GM18951 (cell line): Measurements from ENCODE around the gene CCDC134.
"Not testable (repeated sequence)": the region's sequence is repeated elsewhere in the genome, so short reads cannot be mapped to it uniquely, and the experiment has no call there.

Experiments
- POLR2A ChIP-seq: IDR thresholded peaks from 4 replicates; pipeline ENCODE4 v1.6.1; 2011; ENCODE audit warnings: mild to moderate bottlenecking; ENCODE audit not compliant: insufficient read length, insufficient read depth; ENCODE audit errors: extremely low read depth
- in situ Hi-C: fragments of 300-500 bp; cut with MboI; formaldehyde crosslinking; loops from one replicate; pipeline ENCODE4 v1.12.0; 2022; ENCODE audit warnings: low sequenced_read_pairs, mixed read lengths, inconsistent platforms; ENCODE audit not compliant: unreplicated experiment

CCDC134 gene

GRCh38 chr22:41845380-41846267 is 45.1 kb downstream of the CCDC134 start:
- no peak for TF ChIP-seq POLR2A
- in situ Hi-C loops: no loop called here

DNA sequence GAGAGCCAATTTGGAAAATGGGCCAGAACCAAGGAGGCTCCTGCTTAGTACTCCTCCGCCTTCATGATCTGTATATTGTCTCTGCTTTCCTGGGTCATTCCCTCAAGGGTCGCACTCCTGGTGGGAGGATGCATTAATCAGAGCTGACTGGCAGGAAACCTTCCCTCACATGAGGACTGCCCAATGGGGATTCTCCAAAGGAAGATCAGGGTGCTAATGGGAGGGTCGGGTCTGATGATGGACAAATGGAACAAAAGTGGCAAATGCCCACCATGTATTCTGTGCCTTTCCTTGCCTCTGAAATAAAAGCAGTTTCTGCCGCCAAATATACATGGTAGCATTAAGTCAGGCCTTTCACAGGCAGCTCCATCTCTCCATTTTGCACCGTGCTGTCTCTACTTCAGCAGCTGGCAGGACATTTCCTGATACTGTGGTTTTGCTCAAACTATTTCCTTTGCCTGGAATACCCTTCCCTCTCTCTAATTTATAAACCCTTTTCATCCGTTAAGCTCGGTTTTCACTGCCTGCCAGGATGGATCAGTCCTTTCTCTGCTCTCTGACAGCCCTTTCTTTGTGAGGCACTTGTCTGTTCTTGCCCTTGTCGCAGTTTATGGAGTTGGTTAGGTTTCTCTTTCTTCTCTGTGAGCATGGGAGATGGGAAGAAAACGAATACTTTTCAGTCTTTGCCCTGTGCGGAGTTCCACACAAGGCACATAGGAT is 45.9 kb downstream of the CCDC134 start:
- TF ChIP-seq POLR2A: no peak
- in situ Hi-C loops: no loop called here

DNA sequence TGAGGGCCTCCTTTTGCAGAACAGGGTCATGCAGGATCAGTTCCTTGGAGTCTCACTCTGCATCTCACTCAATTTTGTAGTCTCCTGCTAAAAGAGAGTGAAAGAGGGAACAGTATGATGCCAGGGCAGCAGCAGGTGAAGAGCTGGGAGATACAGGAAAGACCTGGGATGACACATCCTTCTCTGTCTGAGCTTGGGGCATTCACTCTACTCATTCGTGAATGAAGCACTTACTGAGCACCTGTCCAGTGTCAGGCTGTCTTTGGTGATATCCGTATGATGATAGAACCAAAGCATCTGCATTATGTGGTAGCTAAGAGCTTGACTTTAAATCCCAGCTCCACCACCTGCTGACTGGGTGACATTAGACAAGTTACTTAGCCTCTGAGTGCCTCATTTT is 46.8 kb downstream of the CCDC134 start:
- TF ChIP-seq POLR2A: no peak

DNA sequence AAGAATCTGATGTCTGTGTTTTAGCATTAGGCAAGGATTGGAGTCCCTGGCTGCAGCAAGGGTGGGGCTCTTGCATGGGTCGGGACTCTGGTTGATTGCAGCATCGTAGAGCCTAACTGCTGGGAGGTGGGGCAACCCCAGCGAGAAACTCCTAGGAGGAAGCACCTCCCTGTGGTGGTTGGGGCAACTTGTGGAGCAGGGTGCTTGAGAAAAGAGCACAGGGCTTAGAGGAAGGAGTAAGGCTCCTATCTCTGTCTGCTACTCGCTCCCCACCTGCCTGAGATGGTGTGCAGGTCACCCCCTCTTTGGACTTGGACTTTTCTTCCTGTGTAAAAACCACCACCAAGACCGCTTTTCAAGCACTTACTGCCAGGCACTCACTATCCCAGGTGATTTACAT is 48.0 kb downstream of the CCDC134 start:
- no peak for TF ChIP-seq POLR2A

More for the DNA sequence above, 46.8 kb downstream of the CCDC134 start:
- in situ Hi-C loops: no loop called here

GRCh38 chr22:41856469-41856868 is 56.0 kb downstream of the CCDC134 start:
- in situ Hi-C loops: no loop called here
- TF ChIP-seq POLR2A: no peak

More for the DNA sequence above, 48.0 kb downstream of the CCDC134 start:
- in situ Hi-C loops: no loop called here

- in situ Hi-C loops: no loop called here
- TF ChIP-seq POLR2A: no peak
Measured at GRCh38 chr22:41857155-41857859, 56.8 kb downstream of the CCDC134 start.

- TF ChIP-seq POLR2A: no peak
- in situ Hi-C loops: no loop called here
Measured at GRCh38 chr22:41857860-41858199, 57.4 kb downstream of the CCDC134 start.

DNA sequence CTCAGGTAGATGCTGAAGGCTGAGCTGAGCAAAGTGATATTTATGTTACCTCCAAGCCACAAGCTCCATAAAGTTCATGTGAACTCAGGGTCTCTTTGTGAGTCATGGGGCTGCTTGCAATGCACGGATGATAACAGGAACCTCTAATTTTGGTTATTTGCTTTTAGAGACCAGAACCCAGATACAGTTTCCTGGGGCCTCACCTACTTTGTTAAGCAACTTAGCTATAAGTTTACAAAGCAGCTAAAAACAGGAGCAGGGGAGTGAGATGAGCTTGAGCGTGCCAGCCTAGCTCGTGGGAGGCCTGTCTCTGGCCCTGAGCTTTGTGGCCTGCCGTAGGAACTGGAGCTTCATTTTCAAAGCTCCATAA is 61.7 kb downstream of the CCDC134 start:
- in situ Hi-C loops: no loop called here
- peak; percentile 51 for TF ChIP-seq POLR2A

DNA sequence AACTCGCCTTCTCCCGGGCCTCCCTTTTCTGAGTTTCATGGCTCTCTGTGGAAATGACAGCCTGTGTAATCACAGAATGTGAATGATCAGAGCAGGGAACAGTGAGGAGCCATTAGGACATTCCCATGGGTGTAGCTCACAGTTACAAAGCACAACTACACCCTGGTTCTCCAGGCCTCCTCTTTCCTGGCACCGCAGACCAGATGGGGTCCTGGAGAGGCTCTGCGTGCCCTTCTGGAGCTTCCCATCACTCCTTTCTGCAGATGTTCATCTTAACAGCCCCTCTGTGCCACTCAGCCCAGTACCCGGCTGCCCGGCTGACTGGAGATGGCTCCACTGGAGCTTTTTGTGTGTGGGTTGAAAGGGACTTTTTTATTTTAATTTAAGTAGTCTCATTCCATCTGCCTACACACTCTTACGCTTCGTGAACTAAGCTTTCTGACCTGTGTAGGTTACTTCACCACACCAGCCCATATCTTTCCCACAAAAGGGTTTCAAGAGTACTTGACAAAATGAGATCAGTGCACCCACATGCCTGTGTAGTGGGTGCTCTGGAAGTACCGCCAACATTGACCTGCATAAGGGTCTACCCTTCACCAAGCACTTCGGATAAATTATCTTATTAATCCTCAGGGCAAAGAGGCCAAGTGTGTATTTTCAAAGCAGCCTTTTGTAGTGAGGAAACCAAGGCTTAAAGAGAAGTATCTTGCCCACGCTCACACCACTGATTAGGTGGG is 62.2 kb downstream of the CCDC134 start:
- TF ChIP-seq POLR2A: no peak
- in situ Hi-C loops: no loop called here

DNA sequence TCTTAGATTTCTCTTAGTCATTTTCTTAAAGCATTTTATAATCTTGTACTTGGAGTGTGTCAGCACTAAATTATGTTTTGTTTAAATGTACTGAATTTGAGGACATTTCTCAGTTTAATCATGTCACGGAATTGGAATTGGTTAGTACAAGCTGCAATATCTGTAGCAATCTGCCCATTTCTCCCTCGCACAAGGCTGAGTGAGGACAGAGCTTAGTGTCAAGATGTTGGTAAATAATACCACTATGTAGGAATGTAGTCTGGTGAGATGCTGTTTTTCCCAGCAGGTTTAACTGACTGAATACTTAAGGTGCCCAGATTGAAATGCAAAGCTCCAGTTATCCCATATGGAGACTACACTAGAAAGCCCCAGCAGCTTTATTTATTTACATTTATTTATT is 63.0 kb downstream of the CCDC134 start:
- no peak for TF ChIP-seq POLR2A
- in situ Hi-C loops: no loop called here

DNA sequence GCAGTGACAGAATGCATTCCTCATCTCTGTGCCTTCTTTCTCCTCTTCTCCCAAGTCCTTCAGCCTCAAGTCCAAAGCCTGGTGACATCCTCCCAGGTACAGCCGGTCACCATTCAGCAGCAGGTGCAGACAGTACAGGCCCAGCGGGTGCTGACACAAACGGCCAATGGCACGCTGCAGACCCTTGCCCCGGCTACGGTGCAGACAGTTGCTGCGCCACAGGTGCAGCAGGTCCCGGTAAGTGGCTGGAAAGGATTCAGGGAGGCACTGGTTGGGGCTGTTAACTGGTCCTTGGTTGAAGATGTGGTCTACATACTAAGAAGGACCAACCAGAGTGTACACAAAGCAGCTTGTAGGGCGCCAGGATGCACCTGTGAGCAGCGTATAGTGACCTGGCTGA is 68.1 kb downstream of the CCDC134 start:
- in situ Hi-C loops: no loop called here
- no peak for TF ChIP-seq POLR2A

DNA sequence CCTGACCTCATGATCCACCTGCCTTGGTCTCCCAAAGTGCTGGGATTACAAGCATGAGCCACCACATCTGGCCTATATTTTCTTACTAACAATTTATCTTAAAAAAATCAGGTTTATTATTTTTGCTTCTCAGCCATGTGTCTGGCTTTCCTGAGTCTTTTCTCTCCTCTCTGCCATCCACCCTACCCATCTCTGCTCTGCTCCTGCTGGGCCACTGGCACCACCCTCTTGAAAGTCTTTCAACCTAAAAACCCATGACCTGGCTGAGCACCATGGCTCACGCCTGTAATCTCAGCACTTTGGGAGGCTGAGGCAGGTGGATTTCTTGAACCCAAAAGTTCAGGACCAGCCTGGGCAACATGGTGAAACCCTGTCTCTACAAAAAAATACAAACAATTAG is 69.6 kb downstream of the CCDC134 start:
- in situ Hi-C loops: not testable (repeated sequence)

DNA sequence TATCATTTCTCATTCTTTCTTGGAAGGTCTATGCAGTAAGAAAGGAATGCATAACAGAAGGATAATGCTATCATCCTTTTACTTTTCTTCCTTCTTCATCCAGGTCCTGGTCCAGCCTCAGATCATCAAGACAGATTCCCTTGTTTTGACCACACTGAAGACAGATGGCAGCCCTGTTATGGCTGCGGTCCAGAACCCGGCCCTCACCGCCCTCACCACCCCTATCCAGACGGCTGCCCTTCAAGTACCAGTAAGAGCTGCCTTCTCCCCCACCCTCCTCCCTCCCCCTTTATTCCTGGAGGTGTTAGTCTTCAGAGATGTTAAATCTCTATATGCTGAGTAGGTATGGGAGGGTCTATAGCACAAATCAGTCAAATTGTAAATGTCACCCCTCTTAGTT is 70.3 kb downstream of the CCDC134 start:
- no peak for TF ChIP-seq POLR2A
- in situ Hi-C loops: no loop called here
